ENCODE measurements around the gene ZFHX3. TPM values are rescaled to one million over a fixed set of nuclear protein-coding genes. Genes with fewer than 3 reads are reported as not detected.

ZFHX3 gene
- total and polyA plus RNA-seq, 2 of the 8 experiments (the other 6 are each of a cell fraction or from before 2014, with no cell fraction given) = 0.08 to 0.99 TPM

DNA sequence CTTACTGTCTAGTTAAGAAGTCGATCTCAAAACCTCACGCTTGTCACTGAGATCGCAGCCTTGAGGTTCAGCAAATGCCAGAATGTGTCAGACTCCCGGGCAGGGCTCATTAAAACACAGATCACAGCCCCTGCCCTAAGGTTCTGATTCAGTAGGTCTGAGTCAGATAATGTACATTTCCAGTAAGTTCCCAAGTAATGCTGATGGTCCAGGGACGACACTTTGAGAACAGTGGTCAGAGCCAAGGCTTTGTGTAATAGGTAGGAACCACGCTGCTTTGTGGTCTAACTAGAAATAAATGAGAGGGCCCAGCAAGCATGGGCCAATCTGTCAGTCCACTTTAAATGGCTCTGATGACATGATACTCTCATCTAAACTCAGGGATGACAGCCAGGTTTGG is 228.6 kb downstream of the ZFHX3 start (continued):
- TF ChIP-seq, protein P1, sequence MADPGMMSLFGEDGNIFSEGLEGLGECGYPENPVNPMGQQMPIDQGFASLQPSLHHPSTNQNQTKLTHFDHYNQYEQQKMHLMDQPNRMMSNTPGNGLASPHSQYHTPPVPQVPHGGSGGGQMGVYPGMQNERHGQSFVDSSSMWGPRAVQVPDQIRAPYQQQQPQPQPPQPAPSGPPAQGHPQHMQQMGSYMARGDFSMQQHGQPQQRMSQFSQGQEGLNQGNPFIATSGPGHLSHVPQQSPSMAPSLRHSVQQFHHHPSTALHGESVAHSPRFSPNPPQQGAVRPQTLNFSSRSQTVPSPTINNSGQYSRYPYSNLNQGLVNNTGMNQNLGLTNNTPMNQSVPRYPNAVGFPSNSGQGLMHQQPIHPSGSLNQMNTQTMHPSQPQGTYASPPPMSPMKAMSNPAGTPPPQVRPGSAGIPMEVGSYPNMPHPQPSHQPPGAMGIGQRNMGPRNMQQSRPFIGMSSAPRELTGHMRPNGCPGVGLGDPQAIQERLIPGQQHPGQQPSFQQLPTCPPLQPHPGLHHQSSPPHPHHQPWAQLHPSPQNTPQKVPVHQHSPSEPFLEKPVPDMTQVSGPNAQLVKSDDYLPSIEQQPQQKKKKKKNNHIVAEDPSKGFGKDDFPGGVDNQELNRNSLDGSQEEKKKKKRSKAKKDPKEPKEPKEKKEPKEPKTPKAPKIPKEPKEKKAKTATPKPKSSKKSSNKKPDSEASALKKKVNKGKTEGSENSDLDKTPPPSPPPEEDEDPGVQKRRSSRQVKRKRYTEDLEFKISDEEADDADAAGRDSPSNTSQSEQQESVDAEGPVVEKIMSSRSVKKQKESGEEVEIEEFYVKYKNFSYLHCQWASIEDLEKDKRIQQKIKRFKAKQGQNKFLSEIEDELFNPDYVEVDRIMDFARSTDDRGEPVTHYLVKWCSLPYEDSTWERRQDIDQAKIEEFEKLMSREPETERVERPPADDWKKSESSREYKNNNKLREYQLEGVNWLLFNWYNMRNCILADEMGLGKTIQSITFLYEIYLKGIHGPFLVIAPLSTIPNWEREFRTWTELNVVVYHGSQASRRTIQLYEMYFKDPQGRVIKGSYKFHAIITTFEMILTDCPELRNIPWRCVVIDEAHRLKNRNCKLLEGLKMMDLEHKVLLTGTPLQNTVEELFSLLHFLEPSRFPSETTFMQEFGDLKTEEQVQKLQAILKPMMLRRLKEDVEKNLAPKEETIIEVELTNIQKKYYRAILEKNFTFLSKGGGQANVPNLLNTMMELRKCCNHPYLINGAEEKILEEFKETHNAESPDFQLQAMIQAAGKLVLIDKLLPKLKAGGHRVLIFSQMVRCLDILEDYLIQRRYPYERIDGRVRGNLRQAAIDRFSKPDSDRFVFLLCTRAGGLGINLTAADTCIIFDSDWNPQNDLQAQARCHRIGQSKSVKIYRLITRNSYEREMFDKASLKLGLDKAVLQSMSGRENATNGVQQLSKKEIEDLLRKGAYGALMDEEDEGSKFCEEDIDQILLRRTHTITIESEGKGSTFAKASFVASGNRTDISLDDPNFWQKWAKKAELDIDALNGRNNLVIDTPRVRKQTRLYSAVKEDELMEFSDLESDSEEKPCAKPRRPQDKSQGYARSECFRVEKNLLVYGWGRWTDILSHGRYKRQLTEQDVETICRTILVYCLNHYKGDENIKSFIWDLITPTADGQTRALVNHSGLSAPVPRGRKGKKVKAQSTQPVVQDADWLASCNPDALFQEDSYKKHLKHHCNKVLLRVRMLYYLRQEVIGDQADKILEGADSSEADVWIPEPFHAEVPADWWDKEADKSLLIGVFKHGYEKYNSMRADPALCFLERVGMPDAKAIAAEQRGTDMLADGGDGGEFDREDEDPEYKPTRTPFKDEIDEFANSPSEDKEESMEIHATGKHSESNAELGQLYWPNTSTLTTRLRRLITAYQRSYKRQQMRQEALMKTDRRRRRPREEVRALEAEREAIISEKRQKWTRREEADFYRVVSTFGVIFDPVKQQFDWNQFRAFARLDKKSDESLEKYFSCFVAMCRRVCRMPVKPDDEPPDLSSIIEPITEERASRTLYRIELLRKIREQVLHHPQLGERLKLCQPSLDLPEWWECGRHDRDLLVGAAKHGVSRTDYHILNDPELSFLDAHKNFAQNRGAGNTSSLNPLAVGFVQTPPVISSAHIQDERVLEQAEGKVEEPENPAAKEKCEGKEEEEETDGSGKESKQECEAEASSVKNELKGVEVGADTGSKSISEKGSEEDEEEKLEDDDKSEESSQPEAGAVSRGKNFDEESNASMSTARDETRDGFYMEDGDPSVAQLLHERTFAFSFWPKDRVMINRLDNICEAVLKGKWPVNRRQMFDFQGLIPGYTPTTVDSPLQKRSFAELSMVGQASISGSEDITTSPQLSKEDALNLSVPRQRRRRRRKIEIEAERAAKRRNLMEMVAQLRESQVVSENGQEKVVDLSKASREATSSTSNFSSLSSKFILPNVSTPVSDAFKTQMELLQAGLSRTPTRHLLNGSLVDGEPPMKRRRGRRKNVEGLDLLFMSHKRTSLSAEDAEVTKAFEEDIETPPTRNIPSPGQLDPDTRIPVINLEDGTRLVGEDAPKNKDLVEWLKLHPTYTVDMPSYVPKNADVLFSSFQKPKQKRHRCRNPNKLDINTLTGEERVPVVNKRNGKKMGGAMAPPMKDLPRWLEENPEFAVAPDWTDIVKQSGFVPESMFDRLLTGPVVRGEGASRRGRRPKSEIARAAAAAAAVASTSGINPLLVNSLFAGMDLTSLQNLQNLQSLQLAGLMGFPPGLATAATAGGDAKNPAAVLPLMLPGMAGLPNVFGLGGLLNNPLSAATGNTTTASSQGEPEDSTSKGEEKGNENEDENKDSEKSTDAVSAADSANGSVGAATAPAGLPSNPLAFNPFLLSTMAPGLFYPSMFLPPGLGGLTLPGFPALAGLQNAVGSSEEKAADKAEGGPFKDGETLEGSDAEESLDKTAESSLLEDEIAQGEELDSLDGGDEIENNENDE (IDR thresholded peaks at IDR 0.05; ENCODE audit: insufficient replicate concordance, low read length) = no peak
- TF ChIP-seq CREB1 (IDR thresholded peaks at IDR 0.05) = no peak
- TF ChIP-seq, protein P2, sequence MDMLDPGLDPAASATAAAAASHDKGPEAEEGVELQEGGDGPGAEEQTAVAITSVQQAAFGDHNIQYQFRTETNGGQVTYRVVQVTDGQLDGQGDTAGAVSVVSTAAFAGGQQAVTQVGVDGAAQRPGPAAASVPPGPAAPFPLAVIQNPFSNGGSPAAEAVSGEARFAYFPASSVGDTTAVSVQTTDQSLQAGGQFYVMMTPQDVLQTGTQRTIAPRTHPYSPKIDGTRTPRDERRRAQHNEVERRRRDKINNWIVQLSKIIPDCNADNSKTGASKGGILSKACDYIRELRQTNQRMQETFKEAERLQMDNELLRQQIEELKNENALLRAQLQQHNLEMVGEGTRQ (IDR thresholded peaks at IDR 0.05; ENCODE audit: low read length) = no peak
